ENCODE measurements around the gene SLC3A2. TPM values are rescaled to one million over a fixed set of nuclear protein-coding genes. Genes with fewer than 3 reads are reported as not detected.

The SLC3A2 gene
- total and polyA plus RNA-seq, 2 donors (not counting 3 experiments of a cell fraction or from before 2014, with no cell fraction given), result 208 to 337 TPM

DNA sequence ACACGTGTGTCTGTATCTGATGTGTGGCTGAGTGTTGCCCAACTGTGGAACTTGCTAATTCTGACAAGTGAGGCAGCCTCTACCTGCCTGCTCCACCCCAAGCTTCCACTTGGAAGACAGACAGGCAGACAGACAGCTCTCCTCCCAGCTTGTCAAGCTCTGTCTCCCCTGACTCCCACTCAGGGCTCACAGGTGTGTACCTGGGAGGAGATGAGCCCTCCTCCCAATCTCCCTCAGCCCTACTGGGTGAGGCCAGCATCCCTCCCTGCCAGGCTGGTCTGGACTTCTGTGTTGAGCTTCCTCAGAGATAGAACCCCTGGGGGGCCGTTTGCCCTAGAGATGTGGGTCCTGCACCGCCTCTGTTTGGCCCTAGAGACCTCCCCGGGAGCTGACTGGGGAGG, 41.5 kb downstream of the SLC3A2 start:
- Histone ChIP-seq H3K36me3 (ENCODE audit: control insufficient read depth in 2 of 2, extremely low read depth in 1 of 2, insufficient read depth in 2 of 2, low read length in 2 of 2) (no peaks in the 10 kb centered on the region), H3K27me3 (ENCODE audit: control insufficient read depth in 2 of 2, insufficient read depth in 2 of 2, low read length in 2 of 2) (peaks cover 35 to 48% of the 10 kb centered on the region in 2 experiments), H3K9me3 (replicated peaks; ENCODE audit: control insufficient read depth, insufficient read depth, low read length) (no peaks in the 10 kb centered on the region), H4K20me1 (replicated peaks; ENCODE audit: control insufficient read depth, extremely low read depth, insufficient read depth, low read length) (no peaks in the 10 kb centered on the region), H3K79me2 (ENCODE audit: control insufficient read depth, insufficient read depth, low read length) (no peaks in the 10 kb centered on the region), H3K4me3 (replicated peaks in 1 of 3; ENCODE audit: insufficient read depth in 1 of 3, low read depth in 1 of 3, low read length in 3 of 3) (no peak overlapping the region), H2AFZ (ENCODE audit: low read depth, low read length) (no peak overlapping the region), H3K27ac (ENCODE audit: insufficient read depth, low read depth, low read length) (no peak overlapping the region), H3K9ac (replicated peaks; ENCODE audit: extremely low read depth, insufficient read depth, low read length) (no peak overlapping the region), H3K4me2 (ENCODE audit: insufficient read depth, low read length) (no peak overlapping the region), H3K9me1 (replicated peaks; ENCODE audit: control insufficient read depth, extremely low read depth, insufficient read depth, low read length) (no peaks in the 10 kb centered on the region), H3K4me1 (ENCODE audit: control insufficient read depth, extremely low read depth, insufficient read depth, low read length) (peaks cover 6% of the 10 kb centered on the region)
- dilution Hi-C loops (cut with MboI; ENCODE audit: extremely low pct_ligation_motif_present, low sequenced_read_pairs) (no loop called here), intact Hi-C loops (cut with micrococcal nuclease) (no loop called here)
- DNase-seq (ENCODE audit: low read depth, low spot score) (no peak), FAIRE-seq (no peak)
- CTCF ChIA-PET, result interaction anchor here (1.2 to 7.8 kb wide), 4 partner anchors 12 to 113 kb away, joined by 5 to 51 read pairs (median 17); no protein-coding TSS in a partner anchor
- POLR2A ChIA-PET, result interaction anchor here (1.0 kb wide), 1 partner anchor 81 kb away, joined by 3 read pairs; no protein-coding TSS in a partner anchor
- TF ChIP-seq JUN (IDR thresholded peaks at IDR 0.05; ENCODE audit: borderline replicate concordance, insufficient read depth, insufficient read length, low read depth) (no peak), FOS (IDR thresholded peaks at IDR 0.05; ENCODE audit: borderline replicate concordance, insufficient read depth, low read length) (no peak), CTCF (IDR thresholded peaks at IDR 0.05; ENCODE audit: extremely low read depth in 1 of 2, insufficient read depth in 1 of 2, low read depth in 1 of 2, low read length in 2 of 2) (no peak), EZH2 (IDR thresholded peaks at IDR 0.05; ENCODE audit: borderline replicate concordance, low read depth, low read length, severe bottlenecking) (no peak)
- BruUV-seq (replicated peaks), result no TSS peak

Measured in endothelial cell of umbilical vein (primary cell).